Naive thymus-derived CD4-positive, alpha-beta T cell (primary cell): ENCODE results near the gene NRG3. TPM values are rescaled to one million over a fixed set of nuclear protein-coding genes. Genes with fewer than 3 reads are reported as not detected.

ENCODE experiments used
- ATAC-seq: fragments of 150-1000 bp; cut with Tn5 transposase; 2 replicates; pipeline ENCODE4 v1.10.0; 2021; ENCODE audit warnings: mild to moderate bottlenecking, moderate library complexity
- CTCF ChIA-PET: fragments of 350-600 bp; sonication (Branson Sonifier 250); formaldehyde crosslinking; loops from one replicate; lab custom pipeline; 2021; ENCODE audit warnings: antibody characterized with exemption; lab: Charles Lee
- POLR2A ChIA-PET: fragments of 350-600 bp; sonication (Branson Sonifier 250); formaldehyde crosslinking; loops from one replicate; lab custom pipeline; 2021; ENCODE audit warnings: antibody characterized with exemption, inconsistent platforms; lab: Charles Lee
- DNase-seq, 9 donors: peaks; one replicate each; pipeline versions ENCODE4 v3.0.0 to v3.0.0-alpha.2; 2020 to 2022; ENCODE audit warnings: mixed read lengths in 1 of 9
- H3K27ac ChIP-seq: one replicate; pipeline ENCODE4 v1.7.0; 2013; ENCODE audit warnings: mild to moderate bottlenecking, low read depth, low read length, moderate library complexity
- H3K27me3 ChIP-seq, 2 donors: one replicate each; pipeline ENCODE4 v1.7.0; 2013; ENCODE audit warnings: low read length in 2 of 2, mild to moderate bottlenecking in 2 of 2, moderate library complexity in 2 of 2; ENCODE audit not compliant: control insufficient read depth in 2 of 2, insufficient read depth in 2 of 2
- H3K36me3 ChIP-seq, 3 experiments: 1 replicate in 2 of 3; 2 replicates in 1 of 3; pipeline ENCODE4 v1.7.0; 2013; ENCODE audit warnings: low read length in 3 of 3, mild to moderate bottlenecking in 3 of 3, moderate library complexity in 1 of 3; ENCODE audit not compliant: insufficient read depth in 3 of 3, control insufficient read depth in 2 of 3
- H3K4me1 ChIP-seq, 2 donors: one replicate each; pipeline ENCODE4 v1.7.0; 2013; ENCODE audit warnings: low read length in 2 of 2, mild to moderate bottlenecking in 2 of 2, moderate library complexity in 1 of 2; ENCODE audit not compliant: control insufficient read depth in 2 of 2, insufficient read depth in 2 of 2
- H3K4me3 ChIP-seq: 2 replicates; pipeline ENCODE4 v1.7.0; 2013; ENCODE audit warnings: mild to moderate bottlenecking, low read length
- H3K9me3 ChIP-seq, 3 experiments: 1 replicate in 2 of 3; 2 replicates in 1 of 3; pipeline ENCODE4 v1.7.0; 2013; ENCODE audit warnings: low read length in 3 of 3; ENCODE audit not compliant: control insufficient read depth in 2 of 3
- H3K27ac Mint-ChIP-seq, 9 donors: one replicate each; pipeline ENCODE4 v1.8.0; 2020 to 2022; ENCODE audit warnings: mixed read lengths in 9 of 9, mild to moderate bottlenecking in 8 of 9, moderate library complexity in 5 of 9, inconsistent platforms in 2 of 9
- H3K27me3 Mint-ChIP-seq, 5 donors: one replicate each; pipeline ENCODE4 v1.8.0; 2021 to 2022; ENCODE audit warnings: mixed read lengths in 5 of 5, mild to moderate bottlenecking in 1 of 5
- H3K36me3 Mint-ChIP-seq, 5 donors: one replicate each; pipeline ENCODE4 v1.8.0; 2020 to 2022; ENCODE audit warnings: mixed read lengths in 5 of 5, mild to moderate bottlenecking in 3 of 5, inconsistent platforms in 1 of 5
- H3K4me1 Mint-ChIP-seq, 7 donors: one replicate each; pipeline ENCODE4 v1.8.0; 2020 to 2022; ENCODE audit warnings: mixed read lengths in 7 of 7, mild to moderate bottlenecking in 3 of 7, inconsistent platforms in 1 of 7
- H3K4me3 Mint-ChIP-seq, 10 donors: one replicate each; pipeline ENCODE4 v1.8.0; 2020 to 2022; ENCODE audit warnings: mild to moderate bottlenecking in 10 of 10, mixed read lengths in 10 of 10, moderate library complexity in 6 of 10, inconsistent platforms in 2 of 10
- H3K9me3 Mint-ChIP-seq, 11 donors: one replicate each; pipeline ENCODE4 v1.8.0; 2020 to 2022; ENCODE audit warnings: mixed read lengths in 11 of 11, mild to moderate bottlenecking in 4 of 11, inconsistent platforms in 1 of 11, moderate library complexity in 1 of 11
- intact Hi-C, 2 donors: fragments of 100-400 bp; cut with micrococcal nuclease; formaldehyde crosslinking; loops; one replicate each; pipeline ENCODE4 v1.15.1; 2023
- polyA plus RNA-seq, 2 donors: library from polyadenylated mRNA; unstranded; fragments of 300-500 nt; fragmentation: Illumina TruSeq; gene quantifications; one replicate each; pipeline ENCODE4 v1.2.3, GENCODE V29; 2021
- total RNA-seq, 6 experiments: library from RNA in 5 of 6; stranded (reverse) in 5 of 6; gene quantifications; 1 replicate in 5 of 6; 2 replicates in 1 of 6; pipeline ENCODE4 v1.2.3 and lab custom pipeline; 2021 to 2026

NRG3 gene
- total and polyA plus RNA-seq, 7 experiments from 2014 or later: not detected

DNA sequence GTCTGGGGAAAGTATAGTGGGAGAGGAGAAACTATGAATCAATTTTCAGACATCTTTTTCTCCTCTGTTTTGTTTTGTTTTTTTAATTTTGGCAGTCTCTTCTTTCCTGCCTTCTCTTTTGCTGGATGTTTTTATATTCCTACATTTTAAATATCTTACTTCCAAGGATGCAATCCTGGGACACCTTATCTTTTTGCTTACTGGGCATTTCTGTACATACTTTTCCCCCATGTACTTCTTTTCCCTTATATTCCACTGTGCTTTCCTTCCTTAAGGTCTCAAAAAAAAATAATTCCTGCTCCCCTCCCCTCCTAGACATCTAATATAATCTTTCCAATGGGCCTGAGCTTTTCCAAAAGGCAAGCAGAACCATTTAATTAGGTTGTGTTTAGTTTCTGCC is 701.1 kb downstream of the NRG3 start:
- ChIA-PET POLR2A (no interaction called here), CTCF (no interaction called here)
- Mint-ChIP-seq H3K27me3 (no peaks in the 10 kb centered on the region), H3K36me3 (no peaks in the 10 kb centered on the region), H3K4me1 (no peaks in the 10 kb centered on the region), H3K4me3 (no peak overlapping the region), H3K9me3 (peaks cover 0 to 4% (median 0%) of the 10 kb centered on the region in 11 donors), H3K27ac (no peak overlapping the region)
- intact Hi-C loops: no loop called here
- Histone ChIP-seq H3K36me3 (no peaks in the 10 kb centered on the region), H3K9me3 (no peaks in the 10 kb centered on the region), H3K4me3 (no peak overlapping the region), H3K27ac (no peak overlapping the region), H3K27me3 (no peaks in the 10 kb centered on the region), H3K4me1 (no peaks in the 10 kb centered on the region)
- DNase-seq (no peak), ATAC-seq (no peak)

DNA sequence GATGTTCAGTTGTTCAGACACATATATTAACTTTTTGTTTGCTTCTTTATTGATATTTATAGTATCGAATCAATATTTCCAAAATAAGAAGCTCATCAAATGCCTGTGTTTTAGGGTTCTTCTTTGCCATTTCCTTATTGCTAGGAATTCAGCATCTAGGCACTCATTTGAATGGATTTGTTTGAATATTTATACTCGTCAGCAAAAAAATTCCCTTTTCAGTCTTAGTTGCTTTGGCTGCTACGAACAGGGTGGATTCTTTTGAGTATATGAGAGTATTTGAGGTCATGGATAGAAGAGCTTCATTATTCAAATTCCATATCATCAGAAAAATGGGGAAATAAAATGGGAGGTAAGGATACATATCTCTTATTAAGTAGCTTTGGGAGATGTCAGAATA is 706.9 kb downstream of the NRG3 start:
- H3K27ac Mint-ChIP-seq: no peak overlapping the region
- no peak overlapping the region for H3K4me3 ChIP-seq
- no peaks in the 10 kb centered on the region for H3K27me3 ChIP-seq
- POLR2A ChIA-PET: no interaction called here
- CTCF ChIA-PET: no interaction called here
- H3K27me3 Mint-ChIP-seq: no peaks in the 10 kb centered on the region
- H3K4me3 Mint-ChIP-seq: no peak overlapping the region
- intact Hi-C loops: no loop called here
- H3K9me3 ChIP-seq: no peaks in the 10 kb centered on the region
- H3K9me3 Mint-ChIP-seq: peaks cover 0 to 5% (median 0%) of the 10 kb centered on the region in 11 donors
- no peak for DNase-seq
- no peak for ATAC-seq
- H3K4me1 ChIP-seq: no peaks in the 10 kb centered on the region
- H3K36me3 ChIP-seq: no peaks in the 10 kb centered on the region
- H3K4me1 Mint-ChIP-seq: no peaks in the 10 kb centered on the region
- no peaks in the 10 kb centered on the region for H3K36me3 Mint-ChIP-seq
- no peak overlapping the region for H3K27ac ChIP-seq

DNA sequence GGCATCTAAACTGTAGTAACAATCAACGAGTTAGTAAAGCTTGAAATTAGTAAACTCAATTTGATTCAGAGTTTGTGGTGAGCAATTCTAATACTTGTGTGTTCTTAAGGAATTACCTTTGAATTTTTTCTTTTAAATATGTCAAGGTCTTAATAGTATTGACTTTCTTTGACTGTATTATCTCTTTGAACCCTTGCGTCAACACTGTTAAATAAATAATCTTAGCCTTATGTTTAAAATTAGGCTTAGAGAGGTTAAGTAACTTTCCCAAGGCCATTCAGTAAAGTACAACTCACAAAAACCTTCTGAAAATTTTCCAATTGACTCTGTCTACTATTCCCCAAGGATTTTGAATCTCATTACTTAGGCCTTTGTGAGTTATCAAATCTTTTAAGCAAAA is 716.4 kb downstream of the NRG3 start:
- H3K27ac ChIP-seq: no peak overlapping the region
- ChIA-PET POLR2A (no interaction called here), CTCF (no interaction called here)
- Mint-ChIP-seq H3K27me3 (no peaks in the 10 kb centered on the region), H3K36me3 (no peaks in the 10 kb centered on the region), H3K4me3 (no peak overlapping the region), H3K9me3 (peaks cover 0 to 10% (median 3%) of the 10 kb centered on the region in 11 donors), H3K27ac (no peak overlapping the region), H3K4me1 (no peaks in the 10 kb centered on the region)
- H3K4me1 ChIP-seq: no peaks in the 10 kb centered on the region
- ATAC-seq (no peak), DNase-seq (no peak)
- no peaks in the 10 kb centered on the region for H3K9me3 ChIP-seq
- no peaks in the 10 kb centered on the region for H3K27me3 ChIP-seq
- no peak overlapping the region for H3K4me3 ChIP-seq
- no peaks in the 10 kb centered on the region for H3K36me3 ChIP-seq
- intact Hi-C loops: no loop called here

DNA sequence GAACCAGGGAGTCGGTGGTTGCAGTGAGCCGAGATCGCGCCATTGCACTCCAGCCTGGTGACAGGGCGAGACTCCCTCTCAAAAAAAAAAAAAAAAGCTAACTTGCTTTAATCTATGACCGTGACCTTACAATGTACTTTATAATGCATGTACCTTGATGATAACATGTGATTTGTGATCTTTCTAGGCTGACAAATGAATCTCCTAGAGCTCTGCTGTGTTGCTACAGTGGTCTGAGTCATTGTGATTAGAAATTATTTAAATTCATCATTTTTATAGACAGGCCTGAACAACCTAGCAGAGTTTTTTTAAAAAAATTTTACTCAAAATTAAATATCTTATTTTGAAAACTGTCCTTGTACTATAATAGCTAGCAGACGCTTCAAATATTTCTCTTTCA is 722.8 kb downstream of the NRG3 start:
- peaks cover 0 to 13% (median 5%) of the 10 kb centered on the region in 11 donors for H3K9me3 Mint-ChIP-seq
- Histone ChIP-seq H3K4me1 (no peaks in the 10 kb centered on the region), H3K27ac (no peak overlapping the region), H3K4me3 (no peak overlapping the region), H3K27me3 (no peaks in the 10 kb centered on the region), H3K9me3 (no peaks in the 10 kb centered on the region), H3K36me3 (no peaks in the 10 kb centered on the region)
- no peak for ATAC-seq
- H3K27me3 Mint-ChIP-seq: no peaks in the 10 kb centered on the region
- H3K4me3 Mint-ChIP-seq: no peak overlapping the region
- no peaks in the 10 kb centered on the region for H3K4me1 Mint-ChIP-seq
- ChIA-PET CTCF (no interaction called here), POLR2A (interaction anchor here (0.6 kb wide), 1 partner anchor 137 kb away, joined by 4 read pairs; no protein-coding TSS in a partner anchor)
- no peak overlapping the region for H3K27ac Mint-ChIP-seq
- intact Hi-C loops: no loop called here
- no peak for DNase-seq
- H3K36me3 Mint-ChIP-seq: peaks cover 0 to 4% (median 0%) of the 10 kb centered on the region in 5 donors

DNA sequence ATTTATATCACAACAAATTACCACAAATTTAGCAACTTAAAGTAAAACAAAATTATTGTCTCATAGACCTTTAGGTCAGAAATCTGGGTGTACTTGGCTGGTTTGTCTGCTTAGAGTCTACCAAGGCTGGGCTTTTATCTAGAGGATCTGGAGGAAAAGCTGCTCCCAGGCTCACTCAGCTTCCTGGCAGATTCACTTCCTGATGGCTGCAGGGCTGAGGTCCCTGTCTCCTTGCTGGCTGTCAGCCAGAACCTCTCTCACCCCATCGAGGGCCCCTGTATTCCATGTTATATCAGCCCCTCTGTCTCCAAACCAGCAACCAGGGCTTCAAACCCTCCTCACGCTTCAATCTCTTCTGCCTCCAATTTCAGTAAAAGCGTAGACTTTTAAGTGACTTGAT is 734.9 kb downstream of the NRG3 start:
- Histone ChIP-seq H3K4me1 (no peaks in the 10 kb centered on the region), H3K27me3 (no peaks in the 10 kb centered on the region), H3K4me3 (no peak overlapping the region), H3K27ac (no peak overlapping the region), H3K9me3 (no peaks in the 10 kb centered on the region), H3K36me3 (no peaks in the 10 kb centered on the region)
- intact Hi-C loops: no loop called here
- Mint-ChIP-seq H3K4me1 (no peaks in the 10 kb centered on the region), H3K4me3 (no peak overlapping the region), H3K27me3 (no peaks in the 10 kb centered on the region), H3K36me3 (no peaks in the 10 kb centered on the region), H3K27ac (no peak overlapping the region), H3K9me3 (peaks cover 0 to 12% (median 3%) of the 10 kb centered on the region in 11 donors)
- ATAC-seq: no peak
- no peak for DNase-seq
- CTCF ChIA-PET: no interaction called here
- POLR2A ChIA-PET: no interaction called here

DNA sequence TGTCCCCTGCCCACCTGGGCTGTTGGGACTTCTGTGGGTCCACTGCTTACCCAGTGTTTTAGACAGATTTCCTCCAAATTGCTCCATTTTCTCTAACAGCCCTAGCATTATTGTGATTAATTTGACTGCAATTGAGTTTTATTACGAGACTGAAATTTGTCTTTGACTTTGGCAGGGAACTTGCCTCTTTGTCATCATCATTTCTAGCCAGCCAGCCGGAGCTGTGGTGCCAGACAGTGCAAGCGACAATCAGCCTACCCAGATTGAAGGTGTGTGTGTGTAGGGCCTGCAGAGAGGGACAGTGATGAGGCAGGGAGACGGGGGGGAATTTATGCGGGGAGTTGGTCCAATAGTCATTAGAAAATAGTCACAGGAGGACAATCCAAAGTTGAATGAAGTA is 743.0 kb downstream of the NRG3 start:
- ChIA-PET CTCF (no interaction called here), POLR2A (no interaction called here)
- H3K4me1 Mint-ChIP-seq: peaks cover 0 to 1% (median 0%) of the 10 kb centered on the region in 7 donors
- Histone ChIP-seq H3K27me3 (no peaks in the 10 kb centered on the region), H3K36me3 (no peaks in the 10 kb centered on the region), H3K4me1 (no peaks in the 10 kb centered on the region), H3K9me3 (no peaks in the 10 kb centered on the region), H3K4me3 (no peak overlapping the region), H3K27ac (no peak overlapping the region)
- no peak overlapping the region for H3K27ac Mint-ChIP-seq
- no peaks in the 10 kb centered on the region for H3K36me3 Mint-ChIP-seq
- peaks cover 0 to 7% (median 2%) of the 10 kb centered on the region in 11 donors for H3K9me3 Mint-ChIP-seq
- intact Hi-C loops: no loop called here
- ATAC-seq: no peak
- no peak for DNase-seq
- no peaks in the 10 kb centered on the region for H3K27me3 Mint-ChIP-seq
- H3K4me3 Mint-ChIP-seq: no peak overlapping the region

DNA sequence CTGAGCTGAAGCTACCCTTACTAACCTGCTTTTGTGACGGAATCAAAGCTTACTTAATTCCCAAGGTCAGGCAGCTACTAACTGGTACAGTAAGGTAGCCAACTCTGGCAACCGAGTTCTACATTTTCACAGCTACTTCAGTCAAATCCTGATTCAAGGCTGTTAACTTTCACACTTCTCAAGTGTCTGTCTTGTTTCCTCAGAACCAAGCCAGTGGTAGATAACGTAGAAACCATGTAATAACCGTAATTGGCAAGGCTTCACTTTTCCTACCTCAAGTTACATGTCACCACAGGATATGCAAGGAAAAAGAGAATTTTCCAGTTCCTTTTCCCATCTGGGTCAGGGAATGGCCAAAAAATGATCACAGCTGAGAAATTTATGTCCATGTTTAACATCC is 746.7 kb downstream of the NRG3 start:
- Mint-ChIP-seq H3K27ac (no peak overlapping the region), H3K27me3 (no peaks in the 10 kb centered on the region), H3K4me3 (no peak overlapping the region), H3K9me3 (peaks cover 0 to 9% (median 3%) of the 10 kb centered on the region in 11 donors), H3K36me3 (no peaks in the 10 kb centered on the region), H3K4me1 (peaks cover 0 to 1% (median 0%) of the 10 kb centered on the region in 7 donors)
- Histone ChIP-seq H3K36me3 (no peaks in the 10 kb centered on the region), H3K27ac (no peak overlapping the region), H3K4me3 (no peak overlapping the region), H3K4me1 (no peaks in the 10 kb centered on the region), H3K27me3 (no peaks in the 10 kb centered on the region), H3K9me3 (no peaks in the 10 kb centered on the region)
- DNase-seq (no peak), ATAC-seq (no peak)
- ChIA-PET POLR2A (no interaction called here), CTCF (no interaction called here)
- intact Hi-C loops: no loop called here
